GM06990 (cell line): Measurements from ENCODE around the gene FNDC10.
"Not testable (repeated sequence)": the region's sequence is repeated elsewhere in the genome, so short reads cannot be mapped to it uniquely, and the experiment has no call there.

ENCODE experiments used
- DNase-seq: peaks from one replicate; pipeline ENCODE4 v3.0.0-alpha.2; 2011; ENCODE audit not compliant: insufficient read length; ENCODE audit errors: extremely low read depth
- H3K27me3 ChIP-seq: replicated peaks from 2 replicates; pipeline ENCODE4 v1.6.0; 2011; ENCODE audit warnings: low read length; ENCODE audit not compliant: control insufficient read depth, insufficient read depth
- H3K36me3 ChIP-seq: 2 replicates; pipeline ENCODE4 v1.5.1; 2011; ENCODE audit warnings: low read length; ENCODE audit not compliant: control insufficient read depth, insufficient read depth
- H3K4me3 ChIP-seq: replicated peaks from 2 replicates; pipeline ENCODE4 v1.5.1; 2011; ENCODE audit warnings: low read depth, mild to moderate bottlenecking, control low read depth, low read length
- TF ChIP-seq, protein P1 (sequence below): IDR thresholded peaks from 2 replicates; pipeline ENCODE4 v1.5.1; 2011; ENCODE audit warnings: low read length, control low read depth, mild to moderate bottlenecking, inconsistent platforms; ENCODE audit not compliant: insufficient read depth, poor library complexity, severe bottlenecking

Gene FNDC10

DNA sequence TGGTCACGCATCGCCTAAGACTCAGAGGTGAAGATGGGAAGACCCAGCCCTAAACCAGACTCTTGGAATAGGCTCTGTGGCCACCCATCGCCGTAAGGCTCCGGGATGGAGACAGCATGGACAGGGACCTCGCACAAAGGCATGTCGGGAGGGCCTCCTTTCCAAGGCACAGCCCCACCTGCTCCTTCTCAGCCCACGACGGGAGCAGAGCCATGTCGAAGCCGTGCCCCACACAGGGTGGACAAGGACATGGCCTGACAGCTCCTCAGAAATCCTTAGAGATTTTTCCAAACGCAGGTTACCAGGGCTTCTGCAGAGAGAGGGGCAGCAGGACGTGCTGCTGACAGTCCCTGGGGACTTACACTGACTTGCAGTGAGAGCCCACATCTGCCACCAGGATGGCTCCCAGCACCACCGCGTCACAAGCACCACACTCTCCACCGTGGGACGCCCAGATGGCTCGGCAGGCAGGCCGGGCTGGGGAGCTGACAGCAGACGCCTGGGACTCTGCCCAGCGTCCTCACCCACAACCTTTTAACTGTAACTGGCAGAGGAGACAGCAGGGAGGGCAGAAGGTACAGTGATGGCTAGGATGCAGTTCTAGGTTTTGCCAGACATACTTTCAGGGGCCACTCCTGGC is 37.3 kb downstream of the FNDC10 start:
- no peak for DNase-seq
- TF ChIP-seq, protein P1, sequence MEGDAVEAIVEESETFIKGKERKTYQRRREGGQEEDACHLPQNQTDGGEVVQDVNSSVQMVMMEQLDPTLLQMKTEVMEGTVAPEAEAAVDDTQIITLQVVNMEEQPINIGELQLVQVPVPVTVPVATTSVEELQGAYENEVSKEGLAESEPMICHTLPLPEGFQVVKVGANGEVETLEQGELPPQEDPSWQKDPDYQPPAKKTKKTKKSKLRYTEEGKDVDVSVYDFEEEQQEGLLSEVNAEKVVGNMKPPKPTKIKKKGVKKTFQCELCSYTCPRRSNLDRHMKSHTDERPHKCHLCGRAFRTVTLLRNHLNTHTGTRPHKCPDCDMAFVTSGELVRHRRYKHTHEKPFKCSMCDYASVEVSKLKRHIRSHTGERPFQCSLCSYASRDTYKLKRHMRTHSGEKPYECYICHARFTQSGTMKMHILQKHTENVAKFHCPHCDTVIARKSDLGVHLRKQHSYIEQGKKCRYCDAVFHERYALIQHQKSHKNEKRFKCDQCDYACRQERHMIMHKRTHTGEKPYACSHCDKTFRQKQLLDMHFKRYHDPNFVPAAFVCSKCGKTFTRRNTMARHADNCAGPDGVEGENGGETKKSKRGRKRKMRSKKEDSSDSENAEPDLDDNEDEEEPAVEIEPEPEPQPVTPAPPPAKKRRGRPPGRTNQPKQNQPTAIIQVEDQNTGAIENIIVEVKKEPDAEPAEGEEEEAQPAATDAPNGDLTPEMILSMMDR = no peak
- no peaks in the 10 kb centered on the region for H3K27me3 ChIP-seq
- H3K4me3 ChIP-seq = no peak overlapping the region
- H3K36me3 ChIP-seq = peaks cover 22% of the 10 kb centered on the region

DNA sequence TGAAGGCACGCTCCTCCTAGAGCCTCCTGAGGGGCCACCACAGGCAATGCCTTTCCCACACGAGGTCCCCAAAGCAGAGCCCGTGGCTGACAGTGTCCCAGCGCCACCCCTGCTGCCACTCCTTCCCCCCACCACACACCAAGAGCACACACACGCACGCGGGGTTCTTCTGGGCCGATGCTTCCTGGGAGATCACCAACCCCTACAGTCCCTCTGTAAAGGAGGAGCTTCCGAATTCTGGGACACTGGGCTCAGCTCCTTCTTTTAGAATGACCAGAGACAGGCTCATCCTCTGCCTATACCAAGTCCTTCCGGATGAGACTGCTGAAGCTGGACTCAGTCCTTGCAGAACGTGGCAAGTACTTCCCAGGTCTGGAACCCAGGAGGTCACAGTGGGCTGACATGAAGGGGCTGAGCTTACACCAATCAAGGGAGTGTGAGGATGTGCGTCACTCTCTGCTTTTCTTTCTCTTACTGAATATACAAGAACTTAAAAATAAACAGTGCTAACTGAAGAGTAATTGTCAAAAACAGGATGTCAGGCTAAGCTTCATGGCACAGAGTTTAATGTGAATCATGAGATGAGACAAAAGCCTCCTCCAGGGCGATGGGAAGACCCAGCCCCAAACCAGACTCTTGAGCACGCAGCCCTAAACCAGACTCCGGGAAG is 38.0 kb downstream of the FNDC10 start:
- no peak for DNase-seq
- TF ChIP-seq, protein P1 = no peak
- H3K36me3 ChIP-seq = peaks cover 20% of the 10 kb centered on the region
- H3K4me3 ChIP-seq = no peak overlapping the region
- no peaks in the 10 kb centered on the region for H3K27me3 ChIP-seq

DNA sequence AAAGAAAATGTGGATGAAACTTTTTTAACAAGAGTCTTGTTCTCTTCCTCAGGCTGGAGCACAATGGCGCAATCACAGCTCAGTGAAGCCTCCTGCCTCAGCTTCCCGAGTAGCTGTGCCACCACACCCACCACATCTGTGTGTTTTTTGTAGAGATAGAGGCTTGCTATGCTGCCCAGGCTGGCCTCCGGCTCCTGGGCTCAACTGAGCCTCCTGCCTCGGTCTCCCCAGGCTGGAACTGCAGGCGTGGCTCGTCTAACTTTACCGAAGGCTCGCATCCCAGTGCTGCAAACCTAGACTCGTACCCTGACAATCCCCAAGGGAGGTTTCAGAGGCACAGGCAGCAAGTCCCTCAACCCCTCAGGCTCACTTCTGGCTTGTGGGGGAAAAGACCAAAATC is 39.8 kb downstream of the FNDC10 start:
- no peak overlapping the region for H3K4me3 ChIP-seq
- no peaks in the 10 kb centered on the region for H3K27me3 ChIP-seq
- TF ChIP-seq, protein P1 = no peak
- peaks cover 16% of the 10 kb centered on the region for H3K36me3 ChIP-seq
- DNase-seq = no peak

DNA sequence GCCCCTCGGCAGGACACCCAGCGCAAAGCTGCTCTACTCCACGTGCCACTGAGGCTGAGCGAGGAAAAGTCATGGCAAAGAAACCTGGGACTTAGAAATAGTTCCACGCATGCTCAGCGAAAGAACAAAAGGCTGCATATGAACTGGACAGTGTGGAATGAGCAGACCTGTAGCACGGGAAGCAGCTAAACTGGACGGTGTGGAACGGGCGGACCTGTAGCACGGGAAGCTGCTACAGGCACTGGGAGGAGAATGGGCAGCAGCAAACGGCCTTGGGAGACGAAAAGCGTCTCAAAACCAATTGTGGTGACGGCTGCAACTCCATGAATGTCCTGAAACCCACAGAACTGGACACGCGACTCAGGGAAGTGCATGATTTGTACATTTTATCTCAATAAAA is 40.9 kb downstream of the FNDC10 start:
- TF ChIP-seq, protein P1 = no peak
- peaks cover 11% of the 10 kb centered on the region for H3K36me3 ChIP-seq
- H3K4me3 ChIP-seq = no peak overlapping the region
- H3K27me3 ChIP-seq = no peaks in the 10 kb centered on the region
- DNase-seq = no peak

DNA sequence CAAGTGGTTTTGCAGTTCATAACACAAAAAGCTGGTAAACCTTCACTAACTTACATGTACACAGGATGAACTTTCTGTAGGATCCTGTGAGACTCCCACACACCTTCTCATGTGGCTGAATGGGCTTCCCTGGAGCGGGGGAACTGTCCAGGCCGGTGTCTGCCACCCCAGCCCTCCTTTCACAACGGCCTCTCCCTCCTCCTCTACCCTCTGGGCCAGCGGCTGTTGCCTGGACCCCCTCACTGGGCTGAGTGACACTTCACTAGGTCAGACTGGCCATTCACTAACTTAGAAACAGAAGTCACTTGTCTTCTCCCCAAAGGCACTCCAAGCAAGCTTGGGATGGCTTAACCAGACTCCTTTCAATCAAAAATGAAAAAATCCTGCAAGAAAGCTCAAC is 41.3 kb downstream of the FNDC10 start:
- TF ChIP-seq, protein P1 = no peak
- Histone ChIP-seq H3K27me3 (no peaks in the 10 kb centered on the region), H3K4me3 (no peak overlapping the region), H3K36me3 (peaks cover 10% of the 10 kb centered on the region)
- no peak for DNase-seq

DNA sequence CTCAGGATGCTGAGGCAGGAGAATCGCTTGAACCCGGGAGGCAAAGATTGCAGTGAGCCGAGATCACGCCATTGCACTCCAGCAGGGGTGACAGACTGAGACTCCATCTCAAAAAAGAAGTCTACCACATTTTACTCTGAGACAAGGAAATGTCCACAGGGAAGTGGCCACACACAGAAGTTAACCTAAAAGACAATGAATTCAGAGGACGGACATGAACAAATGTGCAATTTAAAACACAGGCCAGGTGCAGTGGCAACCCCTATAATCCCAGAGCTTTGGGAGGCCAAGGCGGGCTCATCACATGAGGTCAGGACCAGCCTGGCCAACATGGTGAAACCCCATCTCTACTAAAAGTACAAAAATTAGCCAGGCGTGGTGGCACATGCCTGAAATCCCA is 42.2 kb downstream of the FNDC10 start:
- H3K27me3 ChIP-seq, H3K36me3 ChIP-seq, DNase-seq, H3K4me3 ChIP-seq: not testable (repeated sequence)

DNA sequence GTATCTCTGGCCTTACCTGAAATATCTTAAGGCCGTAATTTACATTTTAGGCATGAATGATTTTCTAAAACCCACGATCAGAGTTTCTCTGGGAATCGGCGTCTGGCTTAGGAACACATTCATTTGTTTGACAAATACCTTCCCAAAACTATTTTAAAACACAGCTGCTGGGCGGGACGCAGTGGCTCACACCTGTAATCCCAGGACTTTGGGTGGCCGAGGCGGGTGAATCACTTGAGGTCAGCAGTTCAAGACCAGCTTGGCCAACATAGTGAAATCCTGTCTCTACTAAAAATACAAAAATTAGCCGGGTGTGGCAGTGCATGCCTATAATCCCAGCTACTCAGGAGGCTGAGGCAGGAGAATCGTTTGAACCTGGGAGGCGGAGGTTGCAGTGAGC is 43.0 kb downstream of the FNDC10 start:
- H3K36me3 ChIP-seq, H3K27me3 ChIP-seq, DNase-seq, H3K4me3 ChIP-seq: not testable (repeated sequence)
